GM12891 (cell line): ENCODE results near the gene NKD1.

ENCODE experiments used
- DNase-seq: peaks from one replicate; pipeline ENCODE4 v3.0.0; 2011; ENCODE audit warnings: low spot score; ENCODE audit not compliant: insufficient read length
- FAIRE-seq: peaks from 2 replicates; lab custom pipeline; 2011; peaks lifted over from hg19 to GRCh38; lab: Jason Lieb, UNC
- PAX5 ChIP-seq: IDR thresholded peaks from 2 replicates; pipeline ENCODE4 v1.6.1; 2011; ENCODE audit warnings: low read length, moderate library complexity, mild to moderate bottlenecking; ENCODE audit not compliant: insufficient read depth, severe bottlenecking
- POLR2A ChIP-seq: IDR thresholded peaks from 2 replicates; pipeline ENCODE4 v1.6.1; 2011; ENCODE audit warnings: low read depth, low read length, control low read depth
- POLR2AphosphoS5 ChIP-seq: IDR thresholded peaks from 2 replicates; pipeline ENCODE4 v1.6.1; 2011; ENCODE audit warnings: low read depth, low read length, control low read depth
- POU2F2 ChIP-seq: IDR thresholded peaks from 2 replicates; pipeline ENCODE4 v1.6.1; 2011; ENCODE audit warnings: low read depth, mild to moderate bottlenecking, control low read depth, low read length, moderate library complexity
- SPI1 ChIP-seq: IDR thresholded peaks from 2 replicates; pipeline ENCODE4 v1.6.1; 2011; ENCODE audit warnings: low read depth, low read length, control low read depth
- TAF1 ChIP-seq: IDR thresholded peaks from 2 replicates; pipeline ENCODE4 v1.6.1; 2011; ENCODE audit warnings: low read depth, low read length, control low read depth

Gene NKD1

GRCh38 chr16:50670476-50670875 is 122.3 kb downstream of the NKD1 start:
- FAIRE-seq (no peak), DNase-seq (no peak)
- TF ChIP-seq POU2F2 (no peak), SPI1 (no peak), POLR2AphosphoS5 (no peak), TAF1 (no peak), PAX5 (no peak), POLR2A (no peak)

GRCh38 chr16:50671644-50672260 is 123.6 kb downstream of the NKD1 start:
- DNase-seq (no peak), FAIRE-seq (peak; percentile 82)
- TF ChIP-seq POU2F2 (no peak), POLR2AphosphoS5 (no peak), SPI1 (no peak), POLR2A (no peak), PAX5 (no peak), TAF1 (no peak)

- FAIRE-seq (no peak), DNase-seq (no peak)
- TF ChIP-seq SPI1 (no peak), POLR2AphosphoS5 (no peak), POU2F2 (no peak), PAX5 (no peak)
These were observed 125.5 kb downstream of the NKD1 start for GRCh38 chr16:50673496-50674275.

- FAIRE-seq (no peak), DNase-seq (no peak)
- TF ChIP-seq PAX5: no peak
These were observed 126.6 kb downstream of the NKD1 start for GRCh38 chr16:50674831-50675230.

- FAIRE-seq (no peak), DNase-seq (no peak)
- TF ChIP-seq TAF1 (no peak), POU2F2 (no peak), PAX5 (no peak), POLR2AphosphoS5 (no peak), SPI1 (no peak), POLR2A (no peak)
These were observed 127.8 kb downstream of the NKD1 start for GRCh38 chr16:50675686-50676610.

- no peak for TF ChIP-seq POU2F2
- no peak for TF ChIP-seq TAF1
- TF ChIP-seq PAX5: no peak
- TF ChIP-seq SPI1: no peak
- no peak for TF ChIP-seq POLR2A
- no peak for TF ChIP-seq POLR2AphosphoS5
- FAIRE-seq (no peak), DNase-seq (no peak)
These were observed 128.6 kb downstream of the NKD1 start for GRCh38 chr16:50676684-50677225.

GRCh38 chr16:50677351-50677750 is 129.2 kb downstream of the NKD1 start:
- DNase-seq (no peak), FAIRE-seq (no peak)
- TF ChIP-seq TAF1 (no peak), POU2F2 (no peak), POLR2AphosphoS5 (no peak), SPI1 (no peak), POLR2A (no peak), PAX5 (no peak)

- FAIRE-seq: peak; percentile 16
- no peak for TF ChIP-seq POLR2AphosphoS5
- TF ChIP-seq POU2F2: no peak
- TF ChIP-seq PAX5: no peak
- TF ChIP-seq SPI1: peak; percentile 38; the same call in 1 of the 2 replicates
These were observed 130.3 kb downstream of the NKD1 start for GRCh38 chr16:50678531-50678930.

GRCh38 chr16:50679266-50679665 is 131.1 kb downstream of the NKD1 start:
- FAIRE-seq: no peak

More at GRCh38 chr16:50678531-50678930, 130.3 kb downstream of the NKD1 start:
- no peak for DNase-seq

More at GRCh38 chr16:50679266-50679665, 131.1 kb downstream of the NKD1 start:
- TF ChIP-seq PAX5 (no peak), POLR2A (no peak), SPI1 (no peak), POLR2AphosphoS5 (no peak), POU2F2 (no peak), TAF1 (no peak)
- no peak for DNase-seq
